ENCODE measurements around the gene CCDC154.
"Not testable (repeated sequence)": the region's sequence is repeated elsewhere in the genome, so short reads cannot be mapped to it uniquely, and the experiment has no call there.

The CCDC154 gene, protein sequence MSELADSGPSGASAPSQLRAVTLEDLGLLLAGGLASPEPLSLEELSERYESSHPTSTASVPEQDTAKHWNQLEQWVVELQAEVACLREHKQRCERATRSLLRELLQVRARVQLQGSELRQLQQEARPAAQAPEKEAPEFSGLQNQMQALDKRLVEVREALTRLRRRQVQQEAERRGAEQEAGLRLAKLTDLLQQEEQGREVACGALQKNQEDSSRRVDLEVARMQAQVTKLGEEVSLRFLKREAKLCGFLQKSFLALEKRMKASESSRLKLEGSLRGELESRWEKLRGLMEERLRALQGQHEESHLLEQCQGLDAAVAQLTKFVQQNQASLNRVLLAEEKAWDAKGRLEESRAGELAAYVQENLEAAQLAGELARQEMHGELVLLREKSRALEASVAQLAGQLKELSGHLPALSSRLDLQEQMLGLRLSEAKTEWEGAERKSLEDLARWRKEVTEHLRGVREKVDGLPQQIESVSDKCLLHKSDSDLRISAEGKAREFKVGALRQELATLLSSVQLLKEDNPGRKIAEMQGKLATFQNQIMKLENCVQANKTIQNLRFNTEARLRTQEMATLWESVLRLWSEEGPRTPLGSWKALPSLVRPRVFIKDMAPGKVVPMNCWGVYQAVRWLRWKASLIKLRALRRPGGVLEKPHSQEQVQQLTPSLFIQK

DNA sequence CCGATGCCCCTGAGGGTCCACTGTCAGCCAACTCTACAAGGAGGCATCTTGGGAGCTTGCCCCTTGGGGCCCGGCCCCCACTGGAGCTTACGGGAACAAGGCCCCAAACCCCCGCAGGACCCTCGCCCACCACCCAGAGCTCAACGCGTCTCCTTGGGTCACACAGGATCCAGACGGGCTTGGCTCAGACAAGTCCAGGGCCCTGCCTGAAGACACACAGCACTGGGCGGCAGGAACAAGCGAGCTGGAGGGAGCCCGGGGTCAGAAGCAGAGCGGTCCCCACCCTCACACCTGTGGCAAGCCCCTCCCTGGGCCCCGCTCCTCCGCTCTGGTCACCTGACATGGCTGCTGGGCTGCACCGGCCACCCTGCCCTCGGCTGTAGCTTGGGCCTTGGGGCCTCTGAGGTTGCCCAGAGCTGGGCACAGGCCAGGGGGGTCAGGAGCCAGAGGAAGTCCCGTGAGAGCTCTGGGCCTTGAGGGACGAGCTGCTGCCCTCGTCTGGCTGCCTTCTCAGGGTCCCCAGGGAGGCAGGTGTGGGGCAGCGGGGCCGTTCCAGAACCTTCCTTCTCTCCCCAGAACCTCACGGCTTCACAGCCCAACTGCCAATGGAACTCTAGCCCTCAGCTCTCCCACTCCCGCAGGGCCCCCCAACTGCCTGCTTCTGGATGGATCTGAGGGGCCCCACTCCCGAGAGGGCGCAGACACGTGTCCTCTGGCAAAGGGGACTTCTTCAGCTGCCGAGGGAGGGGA lies at the start of gene CCDC154:
Gene CCDC154, minus strand, starts transcription at position 577 of the 750 bp plus-strand sequence. Its CDS starts 234 bp downstream, at position 343.
- DNase-seq = no peak

DNA sequence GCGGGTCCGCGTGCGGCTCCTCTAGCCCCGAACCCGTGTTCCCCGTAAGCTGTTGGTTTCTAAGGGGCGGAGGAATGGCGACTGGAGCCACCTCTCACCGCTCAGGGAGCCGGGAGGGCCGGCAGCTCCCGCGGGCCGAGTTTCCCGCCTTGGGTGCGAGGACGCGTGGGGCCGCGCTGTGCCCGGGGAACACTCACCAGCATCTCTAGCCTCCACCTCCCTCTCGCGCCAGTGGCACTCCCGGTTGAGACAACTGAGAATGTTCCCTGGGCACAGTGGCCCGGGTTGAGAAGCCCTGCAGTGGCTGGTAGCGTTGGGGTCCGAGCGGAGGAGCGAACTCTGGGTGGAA lies 49.4 kb upstream of the CCDC154 start:
- DNase-seq = no peak

DNA sequence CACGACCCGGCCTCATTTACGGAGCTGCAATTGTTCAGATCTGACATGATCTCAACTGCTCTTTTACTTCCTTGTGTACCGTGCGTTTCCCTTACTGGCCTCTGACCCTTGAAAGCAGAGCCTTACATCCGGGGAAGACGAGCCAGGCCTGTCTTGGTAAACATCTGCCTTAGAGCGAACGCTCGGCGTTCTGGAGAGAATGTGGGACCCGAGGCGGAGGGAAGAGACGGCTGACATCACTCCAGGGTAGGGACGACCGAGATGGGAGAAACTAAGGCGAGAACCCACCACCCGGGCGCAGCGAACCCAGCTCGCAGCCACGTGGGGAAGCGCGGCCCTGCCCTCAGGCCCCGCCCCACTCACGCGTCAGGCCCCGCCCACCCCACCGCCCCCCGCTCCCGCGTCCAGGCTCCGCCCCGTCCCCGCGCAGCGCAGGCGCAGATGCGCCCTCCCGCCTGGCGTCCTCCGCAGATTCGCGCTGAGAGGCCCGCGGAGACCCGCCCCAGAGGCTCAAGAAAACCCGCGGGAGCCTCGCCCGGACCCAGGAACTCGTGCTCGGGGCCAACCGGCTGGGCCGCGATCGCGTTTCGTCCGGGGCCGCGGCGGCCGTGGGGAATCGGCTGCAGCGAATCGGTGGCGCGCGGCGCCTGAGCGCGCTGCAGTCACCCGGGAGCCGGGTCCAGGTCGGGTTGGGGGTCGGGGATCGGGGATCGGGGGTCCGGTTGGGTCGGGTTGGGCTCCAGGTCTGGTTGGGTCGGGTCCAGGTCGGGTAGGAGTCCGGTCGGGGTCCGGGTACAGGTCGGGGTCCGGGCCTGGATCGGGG lies 48.8 kb upstream of the CCDC154 start, which contains the start of gene TELO2:
Gene TELO2, plus strand, starts transcription at position 438 of the 823 bp plus-strand sequence. CDS start 922 bp downstream, outside the sequence.
- no peak for DNase-seq

DNA sequence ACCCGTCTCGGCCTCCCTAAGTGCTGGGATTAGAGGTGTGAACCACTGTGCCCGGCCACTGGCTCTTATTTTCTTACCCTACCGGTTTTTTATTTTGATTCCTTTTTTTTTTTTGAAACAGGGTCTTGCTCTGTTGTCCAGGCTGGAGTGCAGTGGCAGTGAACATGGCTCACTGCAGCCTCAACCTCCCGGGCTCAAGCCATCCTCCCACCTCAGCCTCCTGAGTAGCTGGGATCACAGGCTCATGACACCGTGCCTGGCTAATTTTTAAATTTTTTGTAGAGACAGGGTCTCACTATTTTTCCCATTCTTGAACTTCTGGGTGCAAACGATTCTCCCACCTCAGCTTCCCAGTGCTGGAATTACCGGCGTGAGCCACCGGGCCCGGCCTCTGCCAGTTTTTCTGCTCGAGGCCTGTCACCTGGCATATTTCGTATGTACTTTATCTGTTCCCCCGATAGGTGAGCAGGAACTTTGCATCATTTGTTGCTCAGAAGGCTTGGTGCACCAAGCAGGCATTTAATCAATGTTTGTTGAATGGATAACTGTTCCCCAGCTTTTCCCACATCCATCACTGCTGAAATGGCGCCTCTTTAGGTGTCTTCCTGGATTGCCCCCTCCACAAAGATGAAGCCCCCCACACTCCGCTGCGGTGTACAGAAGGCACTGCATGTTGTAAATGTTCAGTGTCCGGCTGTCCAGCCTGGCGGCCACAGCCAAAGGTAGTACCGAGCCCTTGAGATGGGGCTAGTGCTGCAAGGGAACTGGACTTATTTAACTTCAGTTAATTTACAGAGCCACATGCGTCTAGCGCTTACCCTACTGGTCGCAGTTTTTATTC lies 47.9 kb upstream of the CCDC154 start:
- DNase-seq = no peak

DNA sequence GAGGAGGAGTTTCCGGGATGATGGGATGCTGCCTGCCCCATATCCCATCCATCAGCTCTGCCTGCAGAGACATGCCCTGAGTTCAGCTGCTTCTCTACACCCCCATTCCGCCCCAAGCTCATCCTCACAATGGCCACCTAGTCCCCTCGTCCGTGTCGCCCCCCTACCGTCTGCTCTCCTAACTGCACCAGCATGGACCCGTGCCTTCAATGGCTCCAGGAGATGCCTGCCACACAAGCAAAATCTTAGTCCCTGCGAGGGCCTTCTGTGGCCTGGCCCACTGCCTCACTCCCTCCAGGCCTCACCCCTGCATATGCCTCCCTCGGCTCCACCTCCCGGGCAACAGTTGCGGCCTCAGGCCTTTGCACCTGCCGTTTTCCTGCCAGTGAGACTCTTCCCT lies 47.0 kb upstream of the CCDC154 start:
- DNase-seq = no peak

DNA sequence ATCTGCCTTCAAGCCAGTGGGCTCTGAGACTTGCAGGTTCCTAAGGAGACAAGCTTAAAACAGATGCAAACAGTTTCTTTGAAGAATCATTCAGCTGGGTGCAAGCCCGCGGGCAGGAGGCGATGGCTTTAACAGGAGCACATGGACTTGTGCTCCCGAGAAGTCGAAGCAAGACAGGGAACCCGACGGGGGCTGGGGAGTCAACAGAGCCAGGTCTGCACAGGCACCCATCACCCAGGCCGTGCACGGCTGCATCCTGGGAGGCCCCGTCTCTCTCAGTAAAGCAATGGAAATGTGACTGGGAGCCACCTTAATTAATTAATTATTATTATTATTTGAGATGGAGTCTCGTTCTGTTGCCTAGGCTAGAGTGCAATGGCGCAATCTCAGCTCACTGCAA lies 44.7 kb upstream of the CCDC154 start:
- no peak for DNase-seq

DNA sequence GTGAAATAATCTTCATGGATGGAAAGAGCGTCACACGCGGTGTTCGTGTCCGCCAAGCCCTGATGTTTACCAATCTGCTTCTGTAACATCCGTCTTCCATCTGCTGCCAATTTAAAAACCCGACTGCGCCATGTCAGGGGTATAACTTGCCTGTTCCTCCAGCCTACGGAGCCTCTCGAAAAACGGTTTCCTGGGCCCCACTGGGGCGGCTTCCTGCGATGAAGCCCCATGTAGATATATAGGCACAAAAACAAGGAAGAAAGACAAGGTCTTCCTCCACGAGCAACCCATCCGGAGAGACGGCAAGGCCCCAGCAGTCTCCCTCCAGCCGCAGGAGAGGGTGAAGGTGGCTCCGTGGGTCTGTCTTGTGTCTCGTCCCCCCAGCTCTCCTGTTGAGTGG lies 44.3 kb upstream of the CCDC154 start, which contains the start of gene PTX4:
Gene PTX4, minus strand, starts transcription at position 326 of the 400 bp plus-strand sequence. Its CDS starts 35 bp downstream, at position 291.
- no peak for DNase-seq

DNA sequence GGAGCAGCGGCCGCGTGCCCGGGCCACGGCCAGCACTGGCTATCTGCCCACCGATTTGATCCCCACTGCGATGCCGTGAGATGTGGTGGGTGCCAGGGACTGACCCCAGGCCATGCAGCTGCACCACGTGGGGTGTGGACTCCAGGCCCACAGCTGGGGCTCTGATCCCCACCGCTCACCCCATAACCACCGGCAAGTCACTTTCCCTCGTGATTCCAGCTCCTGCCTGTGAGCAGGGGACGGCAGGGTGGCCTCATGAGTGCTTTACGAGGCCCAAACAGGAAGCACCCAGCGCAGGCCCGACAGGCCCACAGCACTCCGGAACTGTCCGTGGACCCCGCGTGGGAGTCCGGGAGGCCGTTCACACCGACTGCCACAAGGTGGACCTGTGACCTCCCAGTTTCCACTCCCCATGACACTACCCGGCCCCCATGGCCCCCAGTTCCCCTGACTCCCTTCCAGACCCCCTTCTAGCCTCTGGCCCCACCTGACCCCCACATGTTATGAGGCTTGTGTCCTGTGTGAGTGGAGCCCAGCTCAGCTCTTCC lies 43.8 kb upstream of the CCDC154 start:
- no peak for DNase-seq

DNA sequence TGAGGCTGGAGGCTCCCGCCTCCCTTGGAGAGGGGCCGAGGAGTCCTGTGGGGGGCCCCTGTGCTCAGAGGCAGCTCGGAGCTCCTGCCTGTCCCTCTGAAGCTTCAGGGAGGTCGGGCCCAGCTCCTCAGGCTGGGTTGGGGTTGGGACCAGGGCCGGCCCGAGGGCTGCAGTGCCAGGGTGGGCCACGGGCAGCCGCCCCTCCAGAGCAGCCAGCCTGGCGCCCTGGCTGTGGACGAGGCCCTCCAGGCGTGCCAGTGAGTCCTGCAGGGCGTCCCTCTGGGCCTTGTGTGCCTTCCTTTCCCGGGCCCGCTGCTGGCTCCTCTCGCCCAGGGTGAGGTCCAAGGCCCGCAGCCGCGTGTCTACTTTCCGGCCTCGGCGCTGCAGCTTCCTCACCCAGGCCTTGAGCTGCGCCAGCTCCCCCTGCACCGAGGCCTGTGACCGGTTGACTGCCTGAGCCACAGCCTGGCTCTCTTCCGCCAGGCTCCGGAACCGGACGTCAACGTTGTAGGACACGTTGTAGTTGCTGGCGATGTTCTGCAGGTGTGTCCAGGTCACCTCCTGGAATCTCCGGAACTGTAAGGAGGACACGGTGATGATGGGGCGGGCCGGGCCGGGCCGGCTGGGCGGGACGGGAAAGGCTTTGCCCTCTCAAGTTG lies 43.2 kb upstream of the CCDC154 start:
- DNase-seq = no peak

DNA sequence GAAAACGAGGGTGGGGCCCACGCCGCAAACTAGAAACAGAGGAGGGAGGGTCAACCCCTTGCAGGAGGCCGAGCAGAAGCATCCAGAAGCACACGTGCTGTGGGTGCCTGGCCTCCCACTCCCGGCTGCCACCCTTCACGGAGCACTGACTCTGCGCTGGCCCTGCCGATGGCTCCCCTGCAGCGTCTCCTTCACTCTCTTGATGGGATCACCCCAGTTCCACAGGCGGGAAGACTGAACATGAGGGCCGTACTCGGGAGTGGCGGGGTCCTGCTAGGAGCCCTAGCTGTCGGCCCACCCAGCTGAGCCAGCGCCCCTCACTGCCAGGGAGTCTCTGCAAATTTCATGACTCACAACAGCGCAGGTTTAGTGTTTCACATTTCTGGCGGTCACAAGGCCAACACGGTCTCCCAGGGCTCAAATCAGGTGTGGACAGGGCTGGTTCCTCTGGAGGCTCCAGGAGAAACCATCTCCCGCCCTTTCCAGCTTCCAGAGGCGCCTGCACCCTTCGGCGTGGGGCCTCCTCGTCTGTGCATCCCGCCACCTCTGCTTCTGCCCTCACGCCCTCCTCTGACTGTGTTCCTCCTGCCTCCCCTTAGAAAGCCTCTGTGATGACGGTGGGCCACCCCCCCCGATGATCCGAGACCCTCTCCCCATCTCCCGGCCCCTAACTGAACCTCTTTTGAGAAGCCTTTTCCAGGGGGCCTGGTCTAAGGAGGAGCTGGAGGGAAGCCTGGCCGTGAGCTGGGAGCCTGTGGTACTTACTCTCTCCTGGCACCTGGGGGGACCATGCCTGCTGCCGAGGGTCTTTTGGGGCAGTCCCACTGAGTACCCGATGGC lies 42.4 kb upstream of the CCDC154 start:
- DNase-seq = no peak

DNA sequence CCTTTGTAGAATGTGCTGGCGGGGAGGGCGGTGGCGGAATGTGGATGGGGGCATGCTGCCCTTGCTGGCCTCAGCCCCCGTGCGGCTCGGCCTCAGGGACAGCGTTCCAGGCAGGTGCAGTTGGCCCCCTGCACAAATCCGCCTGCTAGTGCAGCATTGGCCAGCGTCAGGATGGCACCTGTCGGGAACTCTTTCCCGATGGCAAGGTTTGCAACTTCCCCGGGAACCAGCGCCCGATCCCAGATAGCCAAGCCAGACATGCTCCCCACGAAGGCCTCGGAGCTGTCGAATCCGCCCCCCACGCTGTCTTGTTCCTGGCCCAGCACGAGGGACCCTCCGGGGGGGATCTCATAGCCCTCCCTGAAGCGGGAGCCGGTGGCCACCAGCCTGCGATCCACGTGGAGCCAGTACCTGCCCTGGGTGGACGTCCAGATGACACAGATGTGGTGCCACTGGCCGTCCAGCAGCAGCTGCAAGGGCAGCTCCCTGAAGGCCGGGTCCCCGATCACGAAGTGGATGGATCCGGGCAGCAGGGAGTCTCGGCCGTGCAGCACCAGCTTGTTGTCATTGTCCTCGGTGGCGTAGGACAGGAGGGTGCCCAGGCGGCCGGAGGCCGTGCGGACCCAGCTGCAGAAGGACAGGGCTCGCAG lies 41.6 kb upstream of the CCDC154 start:
- no peak for DNase-seq

DNA sequence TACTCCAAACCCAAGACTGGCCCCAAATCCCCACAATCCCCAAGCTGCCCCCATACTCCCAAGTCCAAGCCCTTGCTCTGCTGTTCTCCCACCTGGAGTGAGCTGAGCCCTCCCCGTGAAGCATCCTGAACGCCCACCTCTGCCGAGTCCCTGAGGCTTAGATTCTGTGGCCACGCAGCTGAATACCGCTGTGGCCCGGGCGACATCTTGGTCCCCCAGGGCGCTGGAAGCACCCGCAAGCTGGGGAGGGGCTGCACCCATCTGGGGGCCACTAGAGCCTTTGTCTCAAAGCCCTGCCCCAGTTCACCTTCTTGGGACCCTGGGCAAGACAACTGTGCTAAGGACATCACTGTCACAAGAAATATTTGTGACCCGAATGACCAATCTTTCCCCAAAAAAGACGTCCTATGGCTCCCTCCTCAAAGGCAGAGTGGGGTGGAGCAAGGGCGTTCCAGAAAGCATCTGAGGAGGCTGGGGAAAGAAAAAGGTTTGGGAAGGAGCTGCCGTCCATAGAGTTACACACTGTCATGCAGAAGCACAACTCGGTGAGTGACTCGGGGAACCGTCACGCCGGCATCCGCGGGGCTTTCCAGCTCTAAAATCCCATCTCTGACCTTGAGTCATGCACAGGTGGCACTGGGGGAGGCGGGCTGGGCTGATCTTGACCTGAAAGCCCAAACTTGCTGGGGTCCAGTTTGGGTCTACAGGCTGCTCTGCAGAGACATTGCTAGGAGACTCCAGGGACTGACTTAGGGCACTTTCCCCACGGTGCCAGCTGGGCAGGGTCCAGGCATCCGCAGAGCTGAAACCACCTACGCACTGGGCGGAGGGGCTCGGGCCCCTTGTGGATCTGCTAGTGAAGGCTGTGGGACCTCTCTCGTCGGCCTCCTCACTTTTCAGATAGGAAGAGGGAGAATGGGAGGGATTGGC lies 37.8 kb upstream of the CCDC154 start:
- no peak for DNase-seq

DNA sequence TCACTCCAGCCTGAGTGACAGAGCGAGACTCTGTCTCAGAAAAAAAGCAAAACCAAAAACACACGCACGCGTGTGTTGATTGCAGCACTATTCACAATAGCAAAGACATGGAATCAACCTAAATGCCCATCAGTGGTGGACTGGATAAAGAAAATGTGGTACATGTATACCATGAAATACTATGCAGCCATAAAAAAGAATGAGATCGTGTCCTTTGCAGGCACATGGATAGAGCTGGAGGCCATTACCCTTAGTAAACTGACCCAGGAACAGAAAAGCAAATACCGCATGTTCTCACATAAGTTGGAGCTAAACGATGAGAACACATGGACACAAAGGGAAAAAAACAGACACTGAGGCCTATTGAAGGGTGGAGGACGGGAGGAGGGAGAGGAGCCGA lies 34.6 kb upstream of the CCDC154 start:
- DNase-seq = not testable (repeated sequence)

DNA sequence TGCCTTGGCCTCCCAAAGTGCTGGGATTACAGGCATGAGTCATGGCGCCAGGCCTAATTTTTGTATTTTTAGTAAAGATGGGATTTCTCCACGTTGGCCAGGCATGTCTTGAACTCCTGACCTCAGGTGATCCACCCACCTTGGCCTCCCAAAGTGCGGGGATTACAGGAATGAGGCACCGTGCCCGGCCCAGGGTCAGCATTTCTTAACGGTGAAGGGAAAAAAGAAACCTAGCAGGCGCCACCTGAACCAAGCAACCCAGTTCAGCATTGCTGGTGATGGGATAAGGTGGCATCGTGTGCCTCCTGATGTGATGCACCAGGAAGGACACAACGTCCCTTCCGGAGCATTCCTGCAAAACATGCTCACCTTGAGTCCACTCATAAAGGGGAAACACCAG lies 32.7 kb upstream of the CCDC154 start:
- DNase-seq = no peak

DNA sequence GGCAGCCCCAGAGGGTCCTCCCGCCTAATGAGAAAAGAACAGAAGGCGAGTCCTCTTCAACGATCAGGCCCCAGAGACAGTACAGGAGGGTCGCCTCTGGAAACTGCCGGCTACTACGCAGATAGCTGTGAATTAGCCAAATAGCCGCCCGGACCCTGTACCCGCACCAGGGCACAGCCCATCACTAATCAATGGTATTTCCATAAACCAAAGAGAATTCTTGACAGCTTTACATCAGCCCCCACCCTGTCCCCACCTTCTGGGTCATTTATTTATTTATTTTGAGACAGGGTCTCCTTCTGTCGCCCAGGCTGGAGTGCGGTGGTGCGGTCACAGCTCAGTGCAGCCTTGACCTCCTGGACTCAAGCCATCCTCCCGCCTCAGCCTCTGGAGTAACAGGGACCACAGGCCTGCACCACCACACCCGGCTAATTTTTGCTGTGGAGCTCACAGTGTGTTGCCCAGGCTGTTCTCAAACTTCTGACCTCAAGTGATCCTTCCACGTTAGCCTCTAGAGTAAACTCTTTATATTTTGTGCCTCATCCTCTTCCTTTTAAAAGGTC lies 31.3 kb upstream of the CCDC154 start:
- DNase-seq = no peak

DNA sequence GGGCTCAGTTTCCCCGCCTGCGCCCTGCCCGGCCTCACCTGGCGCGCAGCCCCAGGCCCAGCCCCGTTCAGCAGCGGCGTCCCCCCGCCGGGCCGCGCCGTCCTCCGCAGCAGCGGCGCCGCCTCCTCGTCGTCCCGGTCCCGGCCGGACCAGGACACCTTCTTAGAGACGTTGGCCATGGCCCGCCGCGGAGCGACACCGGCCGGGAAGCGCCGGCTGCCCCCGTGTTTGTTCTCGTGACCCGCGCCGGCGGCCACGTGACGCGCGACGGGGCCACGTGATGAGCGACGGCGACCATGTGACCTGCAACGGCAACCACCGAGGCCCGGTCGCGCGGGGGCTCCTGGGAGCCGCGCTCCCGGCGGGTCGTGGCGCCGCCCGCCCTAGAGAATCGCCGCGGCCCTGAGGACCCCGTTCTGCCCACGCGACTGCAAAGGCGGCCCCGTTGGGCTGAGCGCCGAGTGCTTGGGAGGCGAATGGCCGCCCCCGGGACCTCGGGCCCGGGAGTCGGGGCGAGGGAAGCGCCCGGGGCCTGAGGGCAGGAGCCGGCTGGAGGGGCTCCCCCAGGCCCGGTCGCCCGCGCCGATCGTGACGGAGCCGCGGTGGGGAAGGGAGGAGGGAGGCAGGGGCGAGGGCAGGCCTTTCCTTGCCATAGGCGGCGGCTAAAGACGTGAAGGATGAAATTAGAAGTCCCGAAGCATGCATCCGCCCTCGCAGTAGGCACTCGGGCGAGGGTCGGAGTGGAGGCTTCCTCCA lies 30.6 kb upstream of the CCDC154 start, which contains the start of gene CLCN7:
Gene CLCN7, minus strand, starts transcription at position 233 of the 756 bp plus-strand sequence. Its CDS starts 54 bp downstream, at position 179.
- DNase-seq = no peak

Measured in NCI-H1436 treated with DMSO at 0.1 percent for 48 hours (cell line).